NCI-H187 treated with DMSO at 0.1 percent for 48 hours (cell line): ENCODE data around the gene FGD2.

Source experiments
- DNase-seq: peaks from one replicate; lab custom pipeline; 2025; lab: John Stamatoyannopoulos, UW

FGD2 gene

GRCh38 chr6:37005061-37005810 is at the start of gene FGD2:
TSS of gene FGD2 (plus strand) at chr6:37005655. CDS start at chr6:37005818, 163 bp downstream.
- DNase-seq: no peak

DNA sequence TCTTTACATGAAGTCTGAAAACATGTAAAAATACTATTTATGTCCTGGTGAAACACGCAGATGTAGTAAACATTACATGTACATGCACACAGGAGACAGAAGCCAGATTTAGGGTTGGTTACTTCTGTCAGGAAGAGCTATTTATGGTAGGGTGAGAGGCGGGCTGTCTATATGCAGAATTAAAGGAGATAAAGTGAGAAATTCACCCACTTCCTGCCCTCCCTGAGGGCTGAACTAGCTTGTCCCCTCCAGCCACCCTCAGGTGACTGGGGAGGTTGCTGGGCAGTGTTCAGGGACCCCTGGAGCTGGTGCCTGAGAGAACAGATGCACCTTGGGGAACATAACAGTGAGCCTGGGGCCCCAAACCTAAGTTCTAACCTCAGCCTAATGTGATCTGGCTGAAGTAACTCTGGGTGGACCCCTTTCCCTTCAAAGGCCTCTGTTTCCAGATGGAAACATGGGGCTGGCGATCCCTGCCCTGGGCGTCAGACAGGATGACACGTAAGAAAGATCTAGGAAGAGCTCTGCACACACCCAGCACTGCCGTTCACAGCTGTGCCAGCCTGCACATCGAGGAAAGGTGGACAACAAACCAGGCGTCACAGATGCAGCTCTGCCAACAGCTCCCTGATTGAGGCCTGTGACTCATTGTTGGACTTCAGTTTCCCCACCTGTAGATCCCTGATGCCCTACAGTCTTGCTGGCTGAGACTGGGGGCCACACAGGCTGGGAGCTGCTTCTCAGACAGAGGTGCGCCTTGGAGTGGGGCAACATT is 49.6 kb upstream of the FGD2 start:
- no peak for DNase-seq

- no peak for DNase-seq
Observed at GRCh38 chr6:36956446-36956820, 49.0 kb upstream of the FGD2 start.

GRCh38 chr6:36957773-36958271 is 47.6 kb upstream of the FGD2 start:
- DNase-seq: no peak

GRCh38 chr6:36958775-36959554 is 46.5 kb upstream of the FGD2 start:
- no peak for DNase-seq

- no peak for DNase-seq
Observed at GRCh38 chr6:36959555-36960250, 45.8 kb upstream of the FGD2 start.

- DNase-seq: no peak
Observed at GRCh38 chr6:36961441-36962435, 43.7 kb upstream of the FGD2 start.

DNA sequence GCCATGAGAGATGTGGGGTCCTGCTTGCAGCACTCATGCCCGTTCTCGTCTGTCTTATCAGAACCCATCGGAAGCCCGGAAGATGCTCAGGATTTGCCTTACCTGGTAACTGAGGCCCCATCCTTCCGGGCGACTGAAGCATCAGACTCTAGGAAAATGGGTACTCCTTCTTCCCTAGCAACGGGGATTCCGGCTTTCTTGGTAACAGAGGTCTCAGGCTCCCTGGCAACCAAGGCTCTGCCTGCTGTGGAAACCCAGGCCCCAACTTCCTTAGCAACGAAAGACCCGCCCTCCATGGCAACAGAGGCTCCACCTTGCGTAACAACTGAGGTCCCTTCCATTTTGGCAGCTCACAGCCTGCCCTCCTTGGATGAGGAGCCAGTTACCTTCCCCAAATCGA is 42.6 kb upstream of the FGD2 start:
- DNase-seq: no peak

GRCh38 chr6:36963451-36964290 is 41.8 kb upstream of the FGD2 start:
- no peak for DNase-seq

GRCh38 chr6:36964349-36964748 is 41.1 kb upstream of the FGD2 start:
- DNase-seq: no peak

- no peak for DNase-seq
Observed at GRCh38 chr6:36964908-36965307, 40.5 kb upstream of the FGD2 start.

- no peak for DNase-seq
Observed at GRCh38 chr6:36967301-36967700, 38.2 kb upstream of the FGD2 start.

GRCh38 chr6:36967757-36968156 is 37.7 kb upstream of the FGD2 start:
- DNase-seq: no peak

GRCh38 chr6:36968266-36968977 is 37.0 kb upstream of the FGD2 start:
- DNase-seq: no peak

- DNase-seq: no peak
Observed at GRCh38 chr6:36969240-36969691, 36.2 kb upstream of the FGD2 start.

DNA sequence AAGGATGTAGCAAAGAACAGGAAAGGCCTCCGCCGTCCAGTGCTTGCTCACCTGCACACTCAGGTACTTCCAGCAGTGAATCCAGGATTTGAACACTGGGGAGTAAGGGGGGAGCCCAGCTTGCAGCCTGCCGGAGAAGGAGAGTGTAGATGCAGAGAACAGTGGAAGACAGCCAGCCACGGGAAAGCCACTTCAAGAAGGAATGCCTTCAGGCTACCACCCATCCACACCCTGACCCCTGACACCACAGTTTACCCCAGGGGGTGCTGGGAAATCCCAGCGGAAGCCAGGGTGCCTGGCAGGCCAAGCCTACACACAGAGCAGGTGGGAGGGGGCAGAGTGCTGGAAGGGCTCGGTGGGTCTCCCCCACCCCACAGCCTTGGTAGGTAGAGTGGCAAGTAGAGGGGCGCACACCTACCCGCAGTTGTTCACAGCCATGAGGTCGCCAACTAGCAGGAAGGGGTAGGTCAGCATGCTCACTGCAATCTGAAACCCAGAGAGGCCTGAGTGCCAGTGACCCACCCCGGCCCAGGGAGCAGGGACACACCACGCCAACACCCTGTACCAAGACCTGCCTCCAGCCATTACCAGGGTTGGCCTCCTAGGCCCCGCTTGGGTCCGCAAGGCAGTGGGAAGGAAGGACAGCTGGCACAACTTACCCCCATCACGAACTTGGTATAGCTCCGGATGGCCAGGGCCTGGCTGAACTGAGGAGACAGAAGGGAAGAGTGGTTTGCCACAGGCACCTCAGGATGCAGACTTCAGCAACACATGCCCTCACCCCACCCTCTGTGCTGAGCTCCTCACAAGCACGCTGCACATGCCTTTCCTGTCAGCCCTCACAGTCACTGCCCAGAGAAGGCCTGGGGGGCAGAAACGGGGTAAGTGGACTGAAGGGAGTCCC is 35.2 kb upstream of the FGD2 start:
- no peak for DNase-seq

GRCh38 chr6:36970892-36971842 is 34.3 kb upstream of the FGD2 start:
- no peak for DNase-seq
